Loucy (cell line): Measurements from ENCODE around the gene WDR7.

Experiments used
- H2AFZ ChIP-seq: fragments of 200-600 bp; sonication (generic); 2 replicates; pipeline ENCODE4 v1.6.0; 2016; ENCODE audit warnings: antibody characterized with exemption, mild to moderate bottlenecking, low read length, moderate library complexity
- H3F3A ChIP-seq: fragments of 200-600 bp; 2 replicates; pipeline ENCODE4 v1.6.0; 2016; ENCODE audit warnings: antibody characterized with exemption, low read depth, mild to moderate bottlenecking
- H3K27me3 ChIP-seq: fragments of 200-600 bp; sonication (generic); 2 replicates; pipeline ENCODE4 v1.6.1; 2014; ENCODE audit warnings: low read length, mild to moderate bottlenecking; ENCODE audit not compliant: insufficient read depth, poor library complexity, severe bottlenecking
- H3K36me3 ChIP-seq: fragments of 200-600 bp; sonication (generic); 2 replicates; pipeline ENCODE4 v1.6.1; 2016; ENCODE audit warnings: low read length; ENCODE audit not compliant: insufficient read depth
- H3K4me1 ChIP-seq: fragments of 200-600 bp; sonication (generic); 2 replicates; pipeline ENCODE4 v1.5.1; 2014; ENCODE audit warnings: low read length, mild to moderate bottlenecking; ENCODE audit not compliant: insufficient read depth, poor library complexity, severe bottlenecking
- H3K4me2 ChIP-seq: fragments of 200-600 bp; sonication (generic); 2 replicates; pipeline ENCODE4 v1.6.0; 2014; ENCODE audit warnings: antibody characterized with exemption, low read length, low read depth, mild to moderate bottlenecking; ENCODE audit not compliant: poor library complexity, severe bottlenecking
- H3K4me3 ChIP-seq: fragments of 200-600 bp; sonication (generic); 2 replicates; pipeline ENCODE4 v1.5.1; 2014; ENCODE audit warnings: low read length, mild to moderate bottlenecking, mixed read lengths; ENCODE audit not compliant: poor library complexity, severe bottlenecking
- H3K79me2 ChIP-seq: fragments of 200-600 bp; sonication (generic); 2 replicates; pipeline ENCODE4 v1.6.1; 2014; ENCODE audit warnings: low read length; ENCODE audit not compliant: insufficient read depth
- H3K9ac ChIP-seq: fragments of 200-600 bp; sonication (generic); 2 replicates; pipeline ENCODE4 v1.6.0; 2014; ENCODE audit warnings: mild to moderate bottlenecking, low read depth, low read length, moderate library complexity; ENCODE audit not compliant: poor library complexity, severe bottlenecking
- H3K9me2 ChIP-seq: fragments of 200-600 bp; sonication (generic); replicated peaks from 2 replicates; pipeline ENCODE4 v1.6.1; 2016; ENCODE audit warnings: low read depth, low read length, mixed read lengths
- H3K9me3 ChIP-seq: fragments of 200-600 bp; sonication (generic); 2 replicates; pipeline ENCODE4 v1.6.1; 2014; ENCODE audit warnings: mild to moderate bottlenecking, antibody characterized with exemption, low read length, low read depth; ENCODE audit not compliant: insufficient read depth
- H4K20me1 ChIP-seq: fragments of 200-600 bp; sonication (generic); 2 replicates; pipeline ENCODE4 v1.6.0; 2014; ENCODE audit warnings: antibody characterized with exemption, low read length, mild to moderate bottlenecking; ENCODE audit not compliant: insufficient read depth, poor library complexity, severe bottlenecking
- EZH2phosphoT487 ChIP-seq: fragments of 200-600 bp; IDR thresholded peaks from 2 replicates; pipeline ENCODE4 v1.6.1; 2018; ENCODE audit warnings: antibody characterized with exemption, mild to moderate bottlenecking, moderate library complexity, borderline replicate concordance
- TF ChIP-seq, protein P1 (sequence below): fragments of 200-600 bp; sonication (generic); conservative IDR thresholded peaks from 2 replicates; pipeline ENCODE4 v1.5.1; 2014; ENCODE audit warnings: mild to moderate bottlenecking, antibody characterized with exemption, low read length

WDR7 gene

GRCh38 chr18:56853961-56854360, 202.8 kb downstream of the WDR7 start:
- no peaks in the 10 kb centered on the region for H3F3A ChIP-seq
- H3K4me2 ChIP-seq, result no peak overlapping the region
- H3K9me2 ChIP-seq, result no peaks in the 10 kb centered on the region
- no peak overlapping the region for H2AFZ ChIP-seq
- H3K4me3 ChIP-seq, result no peak overlapping the region
- no peaks in the 10 kb centered on the region for H3K36me3 ChIP-seq
- H3K9me3 ChIP-seq, result no peaks in the 10 kb centered on the region
- TF ChIP-seq, protein P1, sequence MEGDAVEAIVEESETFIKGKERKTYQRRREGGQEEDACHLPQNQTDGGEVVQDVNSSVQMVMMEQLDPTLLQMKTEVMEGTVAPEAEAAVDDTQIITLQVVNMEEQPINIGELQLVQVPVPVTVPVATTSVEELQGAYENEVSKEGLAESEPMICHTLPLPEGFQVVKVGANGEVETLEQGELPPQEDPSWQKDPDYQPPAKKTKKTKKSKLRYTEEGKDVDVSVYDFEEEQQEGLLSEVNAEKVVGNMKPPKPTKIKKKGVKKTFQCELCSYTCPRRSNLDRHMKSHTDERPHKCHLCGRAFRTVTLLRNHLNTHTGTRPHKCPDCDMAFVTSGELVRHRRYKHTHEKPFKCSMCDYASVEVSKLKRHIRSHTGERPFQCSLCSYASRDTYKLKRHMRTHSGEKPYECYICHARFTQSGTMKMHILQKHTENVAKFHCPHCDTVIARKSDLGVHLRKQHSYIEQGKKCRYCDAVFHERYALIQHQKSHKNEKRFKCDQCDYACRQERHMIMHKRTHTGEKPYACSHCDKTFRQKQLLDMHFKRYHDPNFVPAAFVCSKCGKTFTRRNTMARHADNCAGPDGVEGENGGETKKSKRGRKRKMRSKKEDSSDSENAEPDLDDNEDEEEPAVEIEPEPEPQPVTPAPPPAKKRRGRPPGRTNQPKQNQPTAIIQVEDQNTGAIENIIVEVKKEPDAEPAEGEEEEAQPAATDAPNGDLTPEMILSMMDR, result no peak
- no peak for TF ChIP-seq EZH2phosphoT487
- no peaks in the 10 kb centered on the region for H3K4me1 ChIP-seq
- H3K9ac ChIP-seq, result no peak overlapping the region
- no peaks in the 10 kb centered on the region for H3K79me2 ChIP-seq
- H3K27me3 ChIP-seq, result no peaks in the 10 kb centered on the region
- H4K20me1 ChIP-seq, result no peaks in the 10 kb centered on the region

DNA sequence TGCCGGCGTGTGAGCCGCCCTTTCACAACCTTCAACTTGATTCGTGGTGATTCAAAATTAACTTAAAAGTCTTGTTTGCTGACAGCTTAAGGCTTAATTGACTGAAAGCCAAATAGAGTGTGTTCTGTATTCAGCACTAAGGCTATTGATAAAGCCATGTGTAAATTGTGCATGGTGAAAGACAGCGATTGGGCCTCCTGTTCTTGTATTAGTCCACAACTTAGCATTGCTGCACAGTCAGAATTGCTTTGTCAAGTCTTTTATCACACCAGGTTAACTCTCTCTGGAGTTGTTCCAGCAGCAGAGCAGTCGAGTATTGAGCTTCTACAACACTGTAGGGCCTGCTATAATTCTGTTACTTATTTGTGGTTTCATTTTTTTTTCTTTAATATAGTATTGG, 210.1 kb downstream of the WDR7 start:
- Histone ChIP-seq H3F3A (no peaks in the 10 kb centered on the region), H3K79me2 (no peaks in the 10 kb centered on the region), H3K4me3 (no peak overlapping the region), H3K9me3 (no peaks in the 10 kb centered on the region), H3K4me1 (no peaks in the 10 kb centered on the region), H2AFZ (no peak overlapping the region), H4K20me1 (no peaks in the 10 kb centered on the region), H3K9ac (no peak overlapping the region), H3K36me3 (no peaks in the 10 kb centered on the region), H3K4me2 (no peak overlapping the region), H3K27me3 (no peaks in the 10 kb centered on the region), H3K9me2 (no peaks in the 10 kb centered on the region)
- TF ChIP-seq, protein P1, result no peak
- TF ChIP-seq EZH2phosphoT487, result no peak

DNA sequence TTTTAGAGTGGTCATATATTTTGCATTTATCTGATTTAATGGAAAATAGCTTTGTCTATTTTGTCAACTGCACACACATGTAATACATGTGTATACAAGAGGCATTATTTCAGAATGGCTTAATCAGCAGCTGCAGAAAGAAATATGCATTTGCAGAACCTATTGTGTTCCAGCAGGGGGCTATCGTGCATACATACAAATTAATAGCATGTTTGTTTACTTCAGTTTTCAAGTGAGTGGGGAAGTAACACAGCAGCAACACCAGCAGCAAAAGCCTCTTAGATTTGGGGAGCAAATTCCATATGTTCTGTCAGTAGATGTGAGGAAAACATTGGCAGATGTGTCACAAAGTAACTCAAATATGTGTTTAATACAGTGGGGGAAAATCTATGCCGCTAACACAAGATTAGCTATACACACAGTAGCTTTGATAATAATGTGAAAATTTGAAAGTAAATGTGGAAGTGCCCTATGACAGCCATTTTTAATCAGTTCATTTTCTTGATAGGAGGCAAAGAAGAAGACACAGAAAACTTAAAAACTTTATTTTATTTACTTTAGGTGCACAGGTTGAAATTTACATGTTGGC, 218.1 kb downstream of the WDR7 start:
- Histone ChIP-seq H2AFZ (no peak overlapping the region), H3K27me3 (no peaks in the 10 kb centered on the region), H3K4me1 (peaks cover 9% of the 10 kb centered on the region), H3F3A (no peaks in the 10 kb centered on the region), H3K9me2 (no peaks in the 10 kb centered on the region), H3K9me3 (no peaks in the 10 kb centered on the region), H3K4me2 (no peak overlapping the region), H4K20me1 (no peaks in the 10 kb centered on the region), H3K79me2 (no peaks in the 10 kb centered on the region), H3K9ac (no peak overlapping the region), H3K36me3 (no peaks in the 10 kb centered on the region), H3K4me3 (no peak overlapping the region)
- TF ChIP-seq EZH2phosphoT487, result no peak
- TF ChIP-seq, protein P1, result peak; percentile 96
